Left colon (tissue), 2 donors: ENCODE measurements around the gene NUP50. TPM values are rescaled to one million over a fixed set of nuclear protein-coding genes. Genes with fewer than 3 reads are reported as not detected.
"Not testable (repeated sequence)": the region's sequence is repeated elsewhere in the genome, so short reads cannot be mapped to it uniquely, and the experiment has no call there.

ENCODE experiments used
- ATAC-seq: fragments of 200-7000 bp; cut with Tn5 transposase; one replicate; pipeline ENCODE4 v1.9.1; 2020; ENCODE audit warnings: mild to moderate bottlenecking, moderate library complexity
- DNase-seq, 2 donors: peaks; one replicate each; pipeline ENCODE4 v3.0.0-alpha.2; 2020
- intact Hi-C, 2 donors: fragments of 100-400 bp; cut with DNase I in 1 of 2; cut with micrococcal nuclease in 1 of 2; formaldehyde crosslinking; loops; one replicate each; pipeline versions ENCODE4 v1.11.2 to v1.14.0; 2022; cut with DNase I, micrococcal nuclease
- total RNA-seq, 2 donors: library from RNA; stranded (reverse); fragmentation: NEBNext Ultra II Directional; extraction: Animal tissue kit (Norgen Biotek cat#: 25700); gene quantifications; one replicate each; pipeline ENCODE4 v1.2.1, GENCODE V29; 2021
- donor health status: DM: no; HTN: no; CAD: no.
- donor health status: DM: yes; HTN: yes; CAD: no.

Gene NUP50
- total RNA-seq, 2 donors from 2014 or later, result 56.4 to 65.9 TPM

GRCh38 chr22:45187891-45188290, 24.2 kb downstream of the NUP50 start:
- DNase-seq, result no peak
- ATAC-seq, result no peak
- intact Hi-C loops, result no loop called here

- DNase-seq, result no peak
- intact Hi-C loops, result no loop called here
- no peak for ATAC-seq
Measured at GRCh38 chr22:45188779-45189178, 25.1 kb downstream of the NUP50 start.

- intact Hi-C loops, result no loop called here
- DNase-seq, result no peak
- no peak for ATAC-seq
Measured at GRCh38 chr22:45190202-45190872, 26.6 kb downstream of the NUP50 start.

- DNase-seq, ATAC-seq, intact Hi-C loops: not testable (repeated sequence)
Measured at GRCh38 chr22:45191746-45192145, 28.0 kb downstream of the NUP50 start.

GRCh38 chr22:45192701-45193187, 29.0 kb downstream of the NUP50 start:
- intact Hi-C loops, result no loop called here
- DNase-seq (no peak), ATAC-seq (no peak)

GRCh38 chr22:45194686-45195085, 31.0 kb downstream of the NUP50 start:
- ATAC-seq, result no peak
- intact Hi-C loops, result no loop called here
- DNase-seq, result no peak

GRCh38 chr22:45195616-45196015, 31.9 kb downstream of the NUP50 start:
- DNase-seq, result no peak
- no peak for ATAC-seq
- intact Hi-C loops, result no loop called here

GRCh38 chr22:45196308-45196707, 32.6 kb downstream of the NUP50 start:
- no peak for ATAC-seq
- no peak for DNase-seq
- intact Hi-C loops, result no loop called here

- ATAC-seq (no peak), DNase-seq (no peak)
- intact Hi-C loops, result no loop called here
Measured at GRCh38 chr22:45196926-45197605, 33.3 kb downstream of the NUP50 start.

GRCh38 chr22:45197606-45198462, 34.1 kb downstream of the NUP50 start:
- DNase-seq (no peak), ATAC-seq (no peak)
- intact Hi-C loops, result no loop called here

- DNase-seq, result no peak
- intact Hi-C loops, result no loop called here
Measured at GRCh38 chr22:45198463-45198795, 34.7 kb downstream of the NUP50 start.

GRCh38 chr22:45199723-45200122, 36.0 kb downstream of the NUP50 start:
- intact Hi-C loops, result no loop called here
- DNase-seq, result no peak
- no peak for ATAC-seq

More at GRCh38 chr22:45198463-45198795, 34.7 kb downstream of the NUP50 start:
- no peak for ATAC-seq

GRCh38 chr22:45200230-45200629, 36.5 kb downstream of the NUP50 start:
- intact Hi-C loops, result no loop called here
- no peak for ATAC-seq
- no peak for DNase-seq

GRCh38 chr22:45200860-45201511, 37.3 kb downstream of the NUP50 start:
- DNase-seq (no peak), ATAC-seq (no peak)
- intact Hi-C loops, result no loop called here

GRCh38 chr22:45201678-45202332, 38.1 kb downstream of the NUP50 start:
- ATAC-seq, result peak; percentile 28
- intact Hi-C loops, result no loop called here
- no peak for DNase-seq

GRCh38 chr22:45202333-45203149, 38.8 kb downstream of the NUP50 start:
- intact Hi-C loops, result no loop called here
- DNase-seq, result no peak
- ATAC-seq, result peak; percentile 11

GRCh38 chr22:45203150-45203951, 39.6 kb downstream of the NUP50 start:
- intact Hi-C loops, result no loop called here

More at GRCh38 chr22:45203150-45203951, 39.6 kb downstream of the NUP50 start:
- DNase-seq (no peak), ATAC-seq (no peak)
